ENCODE data around the gene SREBF1. TPM values are rescaled to one million over a fixed set of nuclear protein-coding genes. Genes with fewer than 3 reads are reported as not detected.

The SREBF1 gene
- polyA plus RNA-seq, 3 donors: 7.6 to 35.9 (median 10.5) TPM

DNA sequence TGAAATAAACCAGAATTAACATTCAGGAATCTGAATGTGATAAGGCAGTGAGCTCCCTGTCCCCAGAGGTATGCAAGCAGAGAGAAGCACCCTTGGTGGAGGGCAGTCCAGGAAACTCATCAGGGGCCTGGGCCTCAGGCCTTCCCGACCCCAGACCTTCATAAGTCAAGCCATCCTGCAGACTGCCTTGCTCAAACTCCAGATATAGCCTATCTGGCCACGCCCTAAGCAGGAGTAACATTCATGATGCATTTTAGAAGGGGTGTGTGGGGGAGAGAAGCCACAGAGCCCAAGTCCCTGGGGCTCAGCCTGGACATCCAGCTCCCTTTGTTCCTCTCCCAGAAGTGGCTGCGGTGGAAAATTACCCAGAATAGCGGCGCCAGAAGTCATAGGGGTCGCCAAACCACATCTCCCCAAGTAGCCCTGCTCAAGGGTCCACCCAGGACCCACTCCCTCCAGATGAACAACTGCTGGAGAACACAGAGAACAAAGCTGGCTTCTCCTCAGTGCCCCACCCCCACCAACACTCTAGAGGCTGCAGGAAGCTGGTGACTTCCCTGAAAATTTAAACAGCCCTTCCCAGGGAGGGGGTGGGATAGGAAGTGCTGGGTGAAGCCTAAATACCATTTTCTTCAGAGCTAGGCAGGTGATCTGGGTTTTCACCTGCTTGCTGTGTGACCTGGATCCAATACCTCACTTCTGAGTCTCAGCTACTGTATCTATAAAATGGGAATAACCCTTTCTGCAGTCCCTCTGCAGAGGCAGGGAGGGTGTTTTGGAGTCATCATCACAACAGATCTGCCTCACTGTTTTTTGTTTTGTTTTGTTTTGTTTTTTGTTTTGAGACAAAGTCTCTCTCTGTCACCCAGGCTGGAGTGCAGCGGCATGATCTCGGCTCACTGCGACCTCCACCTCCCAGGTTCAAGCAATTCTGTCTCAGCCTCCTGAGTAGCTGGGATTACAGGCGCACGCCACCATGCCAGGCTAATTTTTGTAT is 1.5 kb upstream of the SREBF1 start:
- no peaks in the 10 kb centered on the region for H3K27me3 ChIP-seq (ENCODE audit: control insufficient read depth in 2 of 2, insufficient read depth in 2 of 2, low read length in 2 of 2)
- H4K20me1 ChIP-seq (ENCODE audit: insufficient read depth, low read length): peaks cover 27% of the 10 kb centered on the region
- H3K4me3 ChIP-seq (replicated peaks in 1 of 3; ENCODE audit: low read depth in 2 of 3, low read length in 3 of 3): peak overlapping the region in 1 of 3 experiments; percentile 91
- Mint-ChIP-seq H3K27ac (peak overlapping the region; percentile 93 to 98 (median 96)), H3K4me3 (peak overlapping the region; percentile 90 to 93), H3K27me3 (ENCODE audit: low read depth in 3 of 3) (peaks cover 0 to 4% (median 0%) of the 10 kb centered on the region in 3 donors), H3K36me3 (peaks cover 12 to 15% of the 10 kb centered on the region in 2 donors), H3K4me1 (peaks cover 71% of the 10 kb centered on the region), H3K9me3 (no peaks in the 10 kb centered on the region)
- peak overlapping the region; percentile 35 for H2AFZ ChIP-seq (ENCODE audit: insufficient read depth, low read depth, low read length, poor library complexity, severe bottlenecking)
- H3K79me2 ChIP-seq (ENCODE audit: insufficient read depth, low read length): peaks cover 36% of the 10 kb centered on the region
- no peaks in the 10 kb centered on the region for H3K36me3 ChIP-seq (replicated peaks in 1 of 2; ENCODE audit: control insufficient read depth in 1 of 2, insufficient read depth in 2 of 2, low read length in 2 of 2)
- peak overlapping the region; percentile 90 to 97 for H3K27ac ChIP-seq (ENCODE audit: low read depth in 1 of 2, low read length in 2 of 2)
- 12% methylated on average over 5 of the region's 11 CpGs for WGBS (ENCODE audit: insufficient coverage)
- intact Hi-C loops (cut with micrococcal nuclease): loop anchor here (2.0 to 10.0 kb wide), 3 partner anchors 13 to 153 kb away; partner anchors contain the start of gene RAI1 (in 1 of the 2)
- H3K4me1 ChIP-seq (ENCODE audit: control insufficient read depth in 1 of 2, insufficient read depth in 2 of 2, low read length in 2 of 2): peaks cover 75 to 76% of the 10 kb centered on the region in 2 donors
- H3K9me3 ChIP-seq (replicated peaks in 1 of 2; ENCODE audit: control insufficient read depth in 1 of 2, insufficient read depth in 1 of 2, low read length in 2 of 2): no peaks in the 10 kb centered on the region
- DNase-seq: peak; percentile 43 to 66 (median 51)
- H3K4me2 ChIP-seq (replicated peaks; ENCODE audit: extremely low read depth, low read length, poor library complexity, severe bottlenecking): peak overlapping the region; percentile 91
- TF ChIP-seq, protein P1, sequence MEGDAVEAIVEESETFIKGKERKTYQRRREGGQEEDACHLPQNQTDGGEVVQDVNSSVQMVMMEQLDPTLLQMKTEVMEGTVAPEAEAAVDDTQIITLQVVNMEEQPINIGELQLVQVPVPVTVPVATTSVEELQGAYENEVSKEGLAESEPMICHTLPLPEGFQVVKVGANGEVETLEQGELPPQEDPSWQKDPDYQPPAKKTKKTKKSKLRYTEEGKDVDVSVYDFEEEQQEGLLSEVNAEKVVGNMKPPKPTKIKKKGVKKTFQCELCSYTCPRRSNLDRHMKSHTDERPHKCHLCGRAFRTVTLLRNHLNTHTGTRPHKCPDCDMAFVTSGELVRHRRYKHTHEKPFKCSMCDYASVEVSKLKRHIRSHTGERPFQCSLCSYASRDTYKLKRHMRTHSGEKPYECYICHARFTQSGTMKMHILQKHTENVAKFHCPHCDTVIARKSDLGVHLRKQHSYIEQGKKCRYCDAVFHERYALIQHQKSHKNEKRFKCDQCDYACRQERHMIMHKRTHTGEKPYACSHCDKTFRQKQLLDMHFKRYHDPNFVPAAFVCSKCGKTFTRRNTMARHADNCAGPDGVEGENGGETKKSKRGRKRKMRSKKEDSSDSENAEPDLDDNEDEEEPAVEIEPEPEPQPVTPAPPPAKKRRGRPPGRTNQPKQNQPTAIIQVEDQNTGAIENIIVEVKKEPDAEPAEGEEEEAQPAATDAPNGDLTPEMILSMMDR (IDR thresholded peaks at IDR 0.05): no peak
- no peak overlapping the region for H3K9ac ChIP-seq (ENCODE audit: insufficient read depth, low read length, poor library complexity, severe bottlenecking)

DNA sequence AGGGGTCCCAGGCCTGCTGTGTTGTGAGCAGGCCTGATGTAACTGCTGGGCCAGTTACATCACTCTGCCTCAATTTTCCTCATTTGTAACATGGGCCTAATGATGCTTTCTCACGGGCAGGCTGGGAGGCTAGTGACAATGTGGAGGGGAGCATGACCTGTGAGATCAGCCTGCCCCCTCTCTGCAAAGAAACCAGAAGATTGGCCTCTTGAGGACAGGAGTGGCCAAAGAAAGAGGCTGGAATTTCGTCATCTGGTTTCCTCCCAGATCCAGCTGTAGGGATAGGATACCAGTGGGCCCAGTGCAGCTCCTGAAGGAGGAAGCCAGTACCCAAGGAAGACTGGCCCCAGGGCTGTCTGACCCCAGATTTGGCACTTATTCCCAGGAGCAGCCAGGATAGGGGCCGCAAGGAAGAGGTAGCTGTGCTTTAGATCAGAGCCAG is 615 bp upstream of the SREBF1 start:
- H4K20me1 ChIP-seq (ENCODE audit: insufficient read depth, low read length): peaks cover 34% of the 10 kb centered on the region
- no peaks in the 10 kb centered on the region for H3K27me3 ChIP-seq (ENCODE audit: control insufficient read depth in 2 of 2, insufficient read depth in 2 of 2, low read length in 2 of 2)
- TF ChIP-seq, protein P1 (IDR thresholded peaks at IDR 0.05): no peak
- peaks cover 68 to 75% of the 10 kb centered on the region in 2 donors for H3K4me1 ChIP-seq (ENCODE audit: control insufficient read depth in 1 of 2, insufficient read depth in 2 of 2, low read length in 2 of 2)
- H3K36me3 Mint-ChIP-seq: peaks cover 16% of the 10 kb centered on the region in 2 donors
- WGBS (ENCODE audit: insufficient coverage): 62% methylated on average over 3 of the region's 3 CpGs
- H3K4me2 ChIP-seq (replicated peaks; ENCODE audit: extremely low read depth, low read length, poor library complexity, severe bottlenecking): peak overlapping the region; percentile 91
- peaks cover 0 to 4% (median 0%) of the 10 kb centered on the region in 3 donors for H3K27me3 Mint-ChIP-seq (ENCODE audit: low read depth in 3 of 3)
- peaks cover 65% of the 10 kb centered on the region for H3K4me1 Mint-ChIP-seq
- peak overlapping the region; percentile 90 to 93 for H3K4me3 Mint-ChIP-seq
- H3K27ac ChIP-seq (ENCODE audit: low read depth in 1 of 2, low read length in 2 of 2): peak overlapping the region; percentile 90 to 97
- H3K9me3 Mint-ChIP-seq: no peaks in the 10 kb centered on the region
- intact Hi-C loops (cut with micrococcal nuclease): loop anchor here in 1 of 2 donors (10.0 kb wide), 1 partner anchor 153 kb away; the partner anchor contains the start of gene RAI1
- peak overlapping the region; percentile 99 for H3K9ac ChIP-seq (ENCODE audit: insufficient read depth, low read length, poor library complexity, severe bottlenecking)
- H3K9me3 ChIP-seq (replicated peaks in 1 of 2; ENCODE audit: control insufficient read depth in 1 of 2, insufficient read depth in 1 of 2, low read length in 2 of 2): no peaks in the 10 kb centered on the region
- no peak overlapping the region for H2AFZ ChIP-seq (ENCODE audit: insufficient read depth, low read depth, low read length, poor library complexity, severe bottlenecking)
- H3K79me2 ChIP-seq (ENCODE audit: insufficient read depth, low read length): peaks cover 41% of the 10 kb centered on the region
- peak in 1 of 3 donors; percentile 54 for DNase-seq
- H3K27ac Mint-ChIP-seq: peak overlapping the region; percentile 93 to 98 (median 96)
- H3K4me3 ChIP-seq (replicated peaks in 1 of 3; ENCODE audit: low read depth in 2 of 3, low read length in 3 of 3): peak overlapping the region; percentile 61 to 91 (median 81)
- peaks cover 0 to under 1% of the 10 kb centered on the region in 2 donors for H3K36me3 ChIP-seq (replicated peaks in 1 of 2; ENCODE audit: control insufficient read depth in 1 of 2, insufficient read depth in 2 of 2, low read length in 2 of 2)

Measured in CD14-positive monocyte (primary cell).